ENCODE measurements around the gene ABHD1. TPM values are rescaled to one million over a fixed set of nuclear protein-coding genes. Genes with fewer than 3 reads are reported as not detected.

ABHD1 gene
- total RNA-seq, 2 donors from 2014 or later: 0.25 TPM; not detected in 1

DNA sequence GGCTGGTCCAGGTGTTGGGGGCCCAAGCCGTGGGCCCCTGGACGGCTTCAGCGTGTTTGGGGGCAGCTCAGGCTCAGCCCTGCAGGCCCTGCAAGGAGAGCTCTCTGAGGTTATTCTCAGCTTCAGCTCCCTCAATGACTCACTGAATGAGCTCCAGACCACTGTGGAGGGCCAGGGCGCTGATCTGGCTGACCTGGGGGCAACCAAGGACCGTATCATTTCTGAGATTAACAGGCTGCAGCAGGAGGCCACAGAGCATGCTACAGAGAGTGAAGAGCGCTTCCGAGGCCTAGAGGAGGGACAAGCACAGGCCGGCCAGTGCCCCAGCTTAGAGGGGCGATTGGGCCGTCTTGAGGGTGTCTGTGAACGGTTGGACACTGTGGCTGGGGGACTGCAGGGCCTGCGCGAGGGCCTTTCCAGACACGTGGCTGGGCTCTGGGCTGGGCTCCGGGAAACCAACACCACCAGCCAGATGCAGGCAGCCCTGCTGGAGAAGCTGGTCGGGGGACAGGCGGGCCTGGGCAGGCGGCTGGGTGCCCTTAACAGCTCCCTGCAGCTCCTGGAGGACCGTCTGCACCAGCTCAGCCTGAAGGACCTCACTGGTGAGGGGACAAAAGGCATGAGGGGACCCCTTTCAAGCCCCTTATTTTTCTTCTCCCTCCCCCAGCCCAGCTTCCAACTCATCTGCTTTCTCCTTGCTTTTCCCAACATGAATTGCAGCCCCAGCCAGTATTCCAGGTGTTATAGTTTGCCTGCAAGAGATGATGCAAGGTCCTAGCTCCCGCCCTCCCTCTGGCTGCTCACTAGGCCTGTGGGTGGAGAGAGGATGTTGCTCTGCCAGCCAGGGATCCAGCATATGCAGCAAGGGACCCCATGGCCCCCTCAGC, 40.0 kb upstream of the ABHD1 start:
- no peaks in the 10 kb centered on the region for H3K9me3 Mint-ChIP-seq
- DNase-seq (ENCODE audit: low spot score): no peak
- H3K27ac Mint-ChIP-seq: peak overlapping the region in 1 of 2 donors; percentile 37
- H3K4me1 Mint-ChIP-seq (ENCODE audit: low read depth in 2 of 2): peaks cover 18 to 34% of the 10 kb centered on the region in 2 donors
- H3K4me3 Mint-ChIP-seq: no peak overlapping the region
- no peaks in the 10 kb centered on the region for H3K27me3 Mint-ChIP-seq
- no peaks in the 10 kb centered on the region for H3K36me3 Mint-ChIP-seq
- no peak for ATAC-seq

GRCh38 chr2:27084297-27085061, 39.1 kb upstream of the ABHD1 start:
- no peak for DNase-seq (ENCODE audit: low spot score)
- Mint-ChIP-seq H3K4me1 (ENCODE audit: low read depth in 2 of 2) (peaks cover 18 to 33% of the 10 kb centered on the region in 2 donors), H3K27me3 (no peaks in the 10 kb centered on the region), H3K27ac (peak overlapping the region; percentile 82 to 85), H3K9me3 (no peaks in the 10 kb centered on the region), H3K36me3 (no peaks in the 10 kb centered on the region), H3K4me3 (no peak overlapping the region)
- ATAC-seq: no peak

- H3K4me1 Mint-ChIP-seq (ENCODE audit: low read depth in 2 of 2): peaks cover 18 to 34% of the 10 kb centered on the region in 2 donors
- peak overlapping the region; percentile 82 to 85 for H3K27ac Mint-ChIP-seq
- H3K4me3 Mint-ChIP-seq: peak overlapping the region; percentile 81
- H3K9me3 Mint-ChIP-seq: no peaks in the 10 kb centered on the region
- no peaks in the 10 kb centered on the region for H3K27me3 Mint-ChIP-seq
- ATAC-seq: no peak
- no peaks in the 10 kb centered on the region for H3K36me3 Mint-ChIP-seq
- DNase-seq (ENCODE audit: low spot score): no peak
Measured at GRCh38 chr2:27085062-27085672, 38.4 kb upstream of the ABHD1 start.

GRCh38 chr2:27085673-27086089, 37.9 kb upstream of the ABHD1 start:
- H3K4me1 Mint-ChIP-seq (ENCODE audit: low read depth in 2 of 2): peaks cover 18 to 31% of the 10 kb centered on the region in 2 donors
- ATAC-seq (peak; percentile 0 to 1), DNase-seq (ENCODE audit: low spot score) (no peak)
- H3K36me3 Mint-ChIP-seq: no peaks in the 10 kb centered on the region
- no peaks in the 10 kb centered on the region for H3K27me3 Mint-ChIP-seq
- H3K9me3 Mint-ChIP-seq: no peaks in the 10 kb centered on the region
- H3K27ac Mint-ChIP-seq: peak overlapping the region; percentile 82 to 85
- peak overlapping the region; percentile 81 for H3K4me3 Mint-ChIP-seq

DNA sequence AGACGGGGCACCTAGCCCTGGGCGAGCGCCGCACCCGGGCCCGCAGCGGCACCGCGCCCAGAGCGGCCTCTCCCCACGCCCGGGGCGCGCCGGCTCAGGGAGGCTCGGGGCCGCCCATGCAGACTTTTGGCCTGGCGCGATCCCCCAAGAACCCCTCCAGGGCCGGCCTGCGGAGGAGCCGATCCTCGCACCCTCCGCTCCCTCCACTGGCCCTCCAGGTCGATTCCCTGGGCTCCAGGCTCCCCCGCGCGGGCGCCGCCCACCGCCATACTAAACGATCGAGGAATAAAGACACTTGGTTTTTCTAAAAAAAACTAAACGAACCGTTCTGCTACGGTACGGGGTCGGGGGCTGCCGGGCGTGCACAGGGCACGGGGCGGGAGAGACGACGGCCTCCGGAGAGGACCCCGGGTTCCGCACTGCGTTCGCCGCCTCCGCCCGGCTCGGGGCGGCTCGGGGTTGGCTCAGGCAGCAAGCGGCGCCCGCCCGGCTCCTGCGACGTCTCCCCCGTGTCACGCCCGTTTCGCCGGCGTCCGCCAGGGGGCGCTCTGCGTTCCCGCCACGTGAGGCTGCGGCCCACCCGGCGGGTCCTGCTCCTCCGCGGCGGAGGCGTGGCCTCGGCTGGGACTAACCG, 37.4 kb upstream of the ABHD1 start:
- DNase-seq (ENCODE audit: low spot score) (peak; percentile 98), ATAC-seq (peak; percentile 96)
- Mint-ChIP-seq H3K27ac (peak overlapping the region; percentile 39 to 82), H3K36me3 (no peaks in the 10 kb centered on the region), H3K4me1 (ENCODE audit: low read depth in 2 of 2) (peaks cover 12 to 27% of the 10 kb centered on the region in 2 donors), H3K27me3 (no peaks in the 10 kb centered on the region), H3K9me3 (no peaks in the 10 kb centered on the region), H3K4me3 (peak overlapping the region; percentile 81)

DNA sequence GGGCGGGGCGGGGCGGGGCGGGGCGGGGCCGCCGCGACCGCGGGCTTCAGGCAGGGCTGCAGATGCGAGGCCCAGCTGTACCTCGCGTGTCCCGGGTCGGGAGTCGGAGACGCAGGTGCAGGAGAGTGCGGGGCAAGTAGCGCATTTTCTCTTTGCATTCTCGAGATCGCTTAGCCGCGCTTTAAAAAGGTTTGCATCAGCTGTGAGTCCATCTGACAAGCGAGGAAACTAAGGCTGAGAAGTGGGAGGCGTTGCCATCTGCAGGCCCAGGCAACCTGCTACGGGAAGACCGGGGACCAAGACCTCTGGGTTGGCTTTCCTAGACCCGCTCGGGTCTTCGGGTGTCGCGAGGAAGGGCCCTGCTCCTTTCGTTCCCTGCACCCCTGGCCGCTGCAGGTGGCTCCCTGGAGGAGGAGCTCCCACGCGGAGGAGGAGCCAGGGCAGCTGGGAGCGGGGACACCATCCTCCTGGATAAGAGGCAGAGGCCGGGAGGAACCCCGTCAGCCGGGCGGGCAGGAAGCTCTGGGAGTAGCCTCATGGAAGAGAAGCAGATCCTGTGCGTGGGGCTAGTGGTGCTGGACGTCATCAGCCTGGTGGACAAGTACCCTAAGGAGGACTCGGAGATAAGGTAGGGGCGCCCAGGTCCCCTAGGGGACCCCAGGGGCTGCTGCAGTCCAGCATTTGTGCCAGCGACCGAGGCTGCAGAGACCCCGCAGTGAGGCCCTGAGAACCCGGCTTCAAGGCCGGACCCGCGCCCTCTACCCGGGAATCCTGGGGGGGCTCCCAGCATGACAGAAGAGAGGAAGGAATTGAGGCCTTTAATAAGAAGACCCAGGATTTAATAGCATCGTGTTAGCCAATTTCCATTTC, 36.7 kb upstream of the ABHD1 start, which contains the start of gene KHK:
TSS of gene KHK (plus strand) at position 49 of the 870 bp plus-strand sequence. CDS start at position 537, 488 bp downstream.
- peak within 1 kb of the TSS; percentile 81 for H3K4me3 Mint-ChIP-seq
- DNase-seq (ENCODE audit: low spot score) (no peak), ATAC-seq (peak in 1 of 2 donors; percentile 0)
- H3K27me3 Mint-ChIP-seq: no peaks in the 10 kb centered on the region
- peak within 1 kb of the TSS; percentile 82 to 85 for H3K27ac Mint-ChIP-seq
- H3K36me3 Mint-ChIP-seq: no peaks in the 10 kb centered on the region
- peaks cover 7 to 23% of the 10 kb centered on the region in 2 donors for H3K4me1 Mint-ChIP-seq (ENCODE audit: low read depth in 2 of 2)
- no peaks in the 10 kb centered on the region for H3K9me3 Mint-ChIP-seq

DNA sequence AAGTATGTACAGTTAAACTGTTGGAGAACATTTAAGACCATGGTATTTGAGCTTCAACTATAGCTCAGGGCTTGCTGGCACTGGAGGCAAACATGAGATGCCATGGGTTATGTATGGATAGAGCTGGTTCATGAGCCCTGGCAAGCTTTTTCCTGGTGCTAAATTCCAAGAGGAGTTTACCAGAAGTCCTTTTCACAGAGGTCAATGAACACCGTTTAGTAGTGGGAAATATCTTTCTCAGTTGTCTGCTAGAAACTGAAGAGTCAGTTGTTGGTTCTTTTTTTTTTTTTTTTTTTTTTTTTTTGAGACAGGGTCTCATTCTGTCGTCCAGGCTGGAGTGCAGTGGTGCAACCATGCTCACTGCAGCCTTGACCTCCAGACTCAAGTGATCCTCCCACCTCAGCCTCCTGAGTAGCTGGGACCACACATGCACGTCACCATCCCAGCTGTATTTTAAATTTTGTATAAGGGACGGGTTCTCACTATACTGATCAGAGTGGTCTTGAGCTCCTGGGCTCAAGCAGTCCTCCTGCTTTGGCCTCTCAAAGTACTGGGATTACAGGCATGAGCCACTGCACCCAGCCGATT, 35.7 kb upstream of the ABHD1 start:
- Mint-ChIP-seq H3K36me3 (no peaks in the 10 kb centered on the region), H3K4me3 (peak overlapping the region; percentile 81), H3K4me1 (ENCODE audit: low read depth in 2 of 2) (peaks cover 7 to 23% of the 10 kb centered on the region in 2 donors), H3K27me3 (no peaks in the 10 kb centered on the region), H3K9me3 (no peaks in the 10 kb centered on the region), H3K27ac (no peak overlapping the region)
- no peak for ATAC-seq
- DNase-seq (ENCODE audit: low spot score): no peak

DNA sequence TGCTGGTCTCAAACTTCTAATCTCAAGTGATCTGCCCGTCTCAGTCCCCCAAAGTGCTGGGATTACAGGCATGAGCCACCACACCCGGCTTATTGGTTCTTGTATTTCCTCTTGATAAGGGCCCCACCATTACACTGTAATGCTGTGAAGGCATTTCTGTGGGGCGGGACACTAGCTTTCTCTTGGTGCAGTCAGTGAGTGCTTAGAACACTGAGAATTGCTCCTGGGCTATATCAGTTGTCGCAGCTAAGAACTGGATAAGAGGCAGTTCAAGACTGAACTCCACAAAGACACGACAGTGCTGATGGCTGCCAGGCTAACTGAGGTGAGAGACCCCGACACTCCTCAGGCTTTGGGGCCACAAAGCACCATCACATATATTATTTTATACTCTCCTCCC, 35.0 kb upstream of the ABHD1 start:
- no peak for DNase-seq (ENCODE audit: low spot score)
- H3K27ac Mint-ChIP-seq: no peak overlapping the region
- no peaks in the 10 kb centered on the region for H3K9me3 Mint-ChIP-seq
- ATAC-seq: no peak
- no peaks in the 10 kb centered on the region for H3K36me3 Mint-ChIP-seq
- H3K27me3 Mint-ChIP-seq: no peaks in the 10 kb centered on the region
- H3K4me1 Mint-ChIP-seq (ENCODE audit: low read depth in 2 of 2): peaks cover 7 to 20% of the 10 kb centered on the region in 2 donors
- no peak overlapping the region for H3K4me3 Mint-ChIP-seq

DNA sequence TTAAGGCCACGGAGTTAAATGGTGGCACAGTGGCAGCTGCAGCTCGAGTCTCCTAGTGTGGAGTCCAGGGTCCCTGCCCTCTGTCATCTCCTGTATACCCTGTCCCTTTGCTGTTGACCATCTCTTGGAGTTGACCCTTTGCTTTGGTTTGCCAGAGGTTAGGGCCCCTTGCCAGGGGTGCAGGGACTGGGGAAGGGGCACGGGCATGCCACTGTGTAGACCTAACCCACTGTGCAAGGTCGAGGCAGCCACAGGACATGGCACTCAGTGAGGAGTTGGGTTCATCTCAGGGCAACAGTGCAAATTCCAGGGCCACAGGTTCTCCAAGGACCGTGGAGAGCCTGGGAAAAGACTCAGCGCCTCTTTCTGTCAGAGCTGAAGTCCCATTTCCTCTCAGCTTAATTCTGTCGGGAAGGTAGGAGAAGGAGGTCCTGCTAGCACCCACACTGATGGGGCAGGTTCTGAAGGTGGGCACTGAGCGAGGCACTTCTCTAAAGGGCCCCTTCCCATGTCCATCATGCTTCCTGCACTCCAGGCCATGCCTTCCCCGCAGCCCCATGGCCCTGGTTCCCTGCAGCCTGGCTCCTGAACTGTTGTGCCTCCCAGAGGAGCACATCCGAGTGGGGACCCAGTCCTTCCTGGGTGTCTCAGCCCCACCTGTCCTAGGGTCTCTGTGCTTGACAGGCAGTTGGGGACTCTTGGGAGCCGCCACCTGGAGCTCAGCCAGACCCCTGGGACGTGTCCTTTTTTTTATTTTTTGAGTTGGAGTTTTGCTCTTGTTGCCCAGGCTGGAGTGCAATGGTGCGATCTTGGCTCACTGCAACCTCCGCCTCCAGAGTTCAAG, 34.3 kb upstream of the ABHD1 start:
- DNase-seq (ENCODE audit: low spot score) (no peak), ATAC-seq (no peak)
- Mint-ChIP-seq H3K4me1 (ENCODE audit: low read depth in 2 of 2) (peaks cover 7 to 16% of the 10 kb centered on the region in 2 donors), H3K9me3 (no peaks in the 10 kb centered on the region), H3K4me3 (no peak overlapping the region), H3K36me3 (no peaks in the 10 kb centered on the region), H3K27me3 (no peaks in the 10 kb centered on the region), H3K27ac (no peak overlapping the region)

DNA sequence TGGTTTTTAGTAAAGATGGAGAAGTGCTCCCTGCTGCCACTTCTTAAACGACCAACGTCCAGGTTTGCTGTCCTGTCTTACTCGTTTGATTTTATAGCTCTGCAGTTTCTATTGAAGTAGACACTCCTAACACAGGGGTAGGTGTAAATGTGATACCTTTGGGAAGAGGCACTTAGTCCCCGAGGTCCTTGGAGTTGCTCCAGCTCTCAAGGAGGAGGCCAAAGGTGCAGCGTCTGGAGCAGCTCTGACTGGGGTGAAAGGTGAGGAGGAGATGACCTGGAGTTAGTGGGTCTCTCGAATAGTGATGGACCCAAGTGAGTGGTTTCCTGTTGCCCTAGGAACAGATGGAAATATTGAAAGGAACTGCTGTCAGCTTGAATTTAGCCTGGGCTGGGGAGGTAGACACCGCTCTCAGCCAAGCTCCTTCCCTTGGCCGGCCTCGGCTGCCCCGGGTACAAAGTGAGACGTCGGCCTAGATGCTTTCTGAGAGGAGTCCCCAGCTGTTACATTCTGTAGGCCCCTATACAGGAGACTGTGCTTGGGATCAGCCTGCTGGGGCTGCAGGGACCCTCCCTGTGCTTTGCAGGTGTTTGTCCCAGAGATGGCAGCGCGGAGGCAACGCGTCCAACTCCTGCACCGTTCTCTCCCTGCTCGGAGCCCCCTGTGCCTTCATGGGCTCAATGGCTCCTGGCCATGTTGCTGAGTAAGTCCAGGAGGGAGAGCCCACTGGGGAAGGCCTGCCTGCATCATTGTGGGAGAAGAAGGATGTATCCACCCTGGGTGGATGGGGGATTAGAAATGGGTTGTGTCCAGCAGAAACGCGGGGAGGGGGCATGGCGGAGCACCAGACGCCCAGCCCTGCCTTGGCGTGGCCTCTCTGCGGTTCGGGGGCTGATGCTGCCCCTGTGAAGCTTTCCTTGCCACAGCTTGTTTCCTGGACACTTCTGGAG, 31.6 kb upstream of the ABHD1 start:
- no peak overlapping the region for H3K27ac Mint-ChIP-seq
- no peak overlapping the region for H3K4me3 Mint-ChIP-seq
- H3K36me3 Mint-ChIP-seq: no peaks in the 10 kb centered on the region
- DNase-seq (ENCODE audit: low spot score) (no peak), ATAC-seq (no peak)
- no peaks in the 10 kb centered on the region for H3K9me3 Mint-ChIP-seq
- H3K4me1 Mint-ChIP-seq (ENCODE audit: low read depth in 2 of 2): peaks cover 0 to 19% of the 10 kb centered on the region in 2 donors
- no peaks in the 10 kb centered on the region for H3K27me3 Mint-ChIP-seq

Measured in natural killer cell treated with Interleukin-12 subunit alpha and Interleukin-12 subunit beta and Interleukin-15 and Interleukin-18, amount 100 ng/mL, for 72 hours (primary cell).